HL-60 (cell line): ENCODE measurements around the gene ARHGAP35.

Source experiments
- DNase-seq, 2 experiments: peaks; one replicate each; pipeline ENCODE4 v3.0.0-alpha.2; 2010 to 2020; ENCODE audit warnings: low read depth in 1 of 2, low spot score in 1 of 2
- H3K27ac ChIP-seq: fragments of 250-450 bp; sonication (Bioruptor Pico); replicated peaks from 2 replicates; pipeline ENCODE4 v1.5.1; 2020; ENCODE audit warnings: mild to moderate bottlenecking, moderate library complexity
- H3K27me3 ChIP-seq: fragments of 250-450 bp; sonication (Bioruptor Pico); 2 replicates; pipeline ENCODE4 v1.5.1; 2021; ENCODE audit warnings: mild to moderate bottlenecking, moderate library complexity; ENCODE audit not compliant: insufficient read depth, poor library complexity, severe bottlenecking
- H3K4me3 ChIP-seq: replicated peaks from 2 replicates; pipeline ENCODE4 v1.5.1; 2011; ENCODE audit warnings: mild to moderate bottlenecking, control low read depth, low read length; ENCODE audit not compliant: insufficient read depth
- CTCF ChIP-seq: IDR thresholded peaks from one replicate; pipeline ENCODE4 v1.5.1; 2011; ENCODE audit warnings: low read length, control low read depth, inconsistent platforms; ENCODE audit not compliant: insufficient read depth
- GABPA ChIP-seq: IDR thresholded peaks from 2 replicates; pipeline ENCODE4 v1.6.1; 2012; ENCODE audit warnings: low read depth
- POLR2AphosphoS5 ChIP-seq: IDR thresholded peaks from 2 replicates; pipeline ENCODE4 v1.6.1; 2012; ENCODE audit warnings: low read depth
- SPI1 ChIP-seq: IDR thresholded peaks from 2 replicates; pipeline ENCODE4 v1.6.1; 2012; ENCODE audit warnings: low read depth, mild to moderate bottlenecking, borderline replicate concordance
- TF ChIP-seq, protein P1 (sequence below): IDR thresholded peaks from 2 replicates; pipeline ENCODE4 v1.6.1; 2012; ENCODE audit warnings: low read depth; ENCODE audit not compliant: insufficient replicate concordance

Gene ARHGAP35

DNA sequence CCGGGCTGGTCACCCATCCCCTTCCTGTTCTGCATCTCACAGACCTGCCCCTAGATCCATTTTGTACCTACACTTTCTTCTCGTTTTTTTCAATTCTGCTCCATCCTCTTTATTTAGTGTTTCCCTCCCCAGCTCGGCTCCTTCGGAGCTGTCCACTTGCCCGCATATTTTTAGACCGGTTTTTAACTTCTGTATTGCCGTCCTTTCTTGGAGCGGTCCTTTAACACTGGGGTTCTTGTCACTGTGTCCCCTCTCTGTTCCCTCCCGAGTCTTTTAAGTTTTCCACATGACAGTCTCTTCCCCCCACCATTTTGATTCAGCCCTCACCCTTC is 1.7 kb downstream of the ARHGAP35 start:
- H3K27me3 ChIP-seq, result no peaks in the 10 kb centered on the region
- TF ChIP-seq SPI1, result no peak
- TF ChIP-seq, protein P1, sequence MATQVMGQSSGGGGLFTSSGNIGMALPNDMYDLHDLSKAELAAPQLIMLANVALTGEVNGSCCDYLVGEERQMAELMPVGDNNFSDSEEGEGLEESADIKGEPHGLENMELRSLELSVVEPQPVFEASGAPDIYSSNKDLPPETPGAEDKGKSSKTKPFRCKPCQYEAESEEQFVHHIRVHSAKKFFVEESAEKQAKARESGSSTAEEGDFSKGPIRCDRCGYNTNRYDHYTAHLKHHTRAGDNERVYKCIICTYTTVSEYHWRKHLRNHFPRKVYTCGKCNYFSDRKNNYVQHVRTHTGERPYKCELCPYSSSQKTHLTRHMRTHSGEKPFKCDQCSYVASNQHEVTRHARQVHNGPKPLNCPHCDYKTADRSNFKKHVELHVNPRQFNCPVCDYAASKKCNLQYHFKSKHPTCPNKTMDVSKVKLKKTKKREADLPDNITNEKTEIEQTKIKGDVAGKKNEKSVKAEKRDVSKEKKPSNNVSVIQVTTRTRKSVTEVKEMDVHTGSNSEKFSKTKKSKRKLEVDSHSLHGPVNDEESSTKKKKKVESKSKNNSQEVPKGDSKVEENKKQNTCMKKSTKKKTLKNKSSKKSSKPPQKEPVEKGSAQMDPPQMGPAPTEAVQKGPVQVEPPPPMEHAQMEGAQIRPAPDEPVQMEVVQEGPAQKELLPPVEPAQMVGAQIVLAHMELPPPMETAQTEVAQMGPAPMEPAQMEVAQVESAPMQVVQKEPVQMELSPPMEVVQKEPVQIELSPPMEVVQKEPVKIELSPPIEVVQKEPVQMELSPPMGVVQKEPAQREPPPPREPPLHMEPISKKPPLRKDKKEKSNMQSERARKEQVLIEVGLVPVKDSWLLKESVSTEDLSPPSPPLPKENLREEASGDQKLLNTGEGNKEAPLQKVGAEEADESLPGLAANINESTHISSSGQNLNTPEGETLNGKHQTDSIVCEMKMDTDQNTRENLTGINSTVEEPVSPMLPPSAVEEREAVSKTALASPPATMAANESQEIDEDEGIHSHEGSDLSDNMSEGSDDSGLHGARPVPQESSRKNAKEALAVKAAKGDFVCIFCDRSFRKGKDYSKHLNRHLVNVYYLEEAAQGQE, result peak; percentile 67
- no peak for TF ChIP-seq GABPA
- TF ChIP-seq POLR2AphosphoS5, result no peak
- TF ChIP-seq CTCF, result no peak
- H3K4me3 ChIP-seq, result peak overlapping the region; percentile 84
- no peak overlapping the region for H3K27ac ChIP-seq
- DNase-seq, result no peak

DNA sequence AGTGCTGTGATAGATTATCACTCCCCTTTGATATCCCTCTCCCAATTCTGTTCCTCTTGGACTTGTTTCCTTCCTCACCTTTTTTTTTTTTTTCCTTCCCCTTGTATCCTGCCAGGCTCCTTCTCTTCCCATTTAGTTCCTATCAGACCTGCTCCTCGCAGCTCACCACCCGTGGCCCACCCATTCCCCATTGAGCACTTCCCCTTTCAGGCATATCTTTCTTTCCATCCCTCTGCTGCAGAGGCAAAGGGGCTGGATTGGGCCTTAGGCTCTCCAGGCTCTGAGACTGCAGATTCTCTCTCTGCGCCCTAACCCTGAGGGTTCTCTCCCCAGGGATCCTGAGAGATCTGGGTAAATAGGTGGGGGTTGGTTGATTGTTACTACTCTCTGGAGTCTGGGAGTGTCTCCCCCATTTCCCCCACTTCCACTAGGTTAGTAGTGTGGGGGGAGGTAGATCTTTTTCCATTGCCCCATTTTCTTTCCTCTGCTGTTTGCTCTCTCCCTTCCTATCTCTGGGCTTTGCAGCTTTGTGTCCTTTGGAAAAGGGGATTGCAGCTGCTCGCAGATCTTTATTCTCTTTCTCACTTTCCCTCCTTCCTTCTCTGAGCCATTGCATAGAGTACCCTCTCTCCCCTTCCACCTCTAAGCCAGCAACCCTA is 2.3 kb downstream of the ARHGAP35 start:
- peak in 1 of 2 experiments; percentile 25 for DNase-seq
- no peak overlapping the region for H3K27ac ChIP-seq

DNA sequence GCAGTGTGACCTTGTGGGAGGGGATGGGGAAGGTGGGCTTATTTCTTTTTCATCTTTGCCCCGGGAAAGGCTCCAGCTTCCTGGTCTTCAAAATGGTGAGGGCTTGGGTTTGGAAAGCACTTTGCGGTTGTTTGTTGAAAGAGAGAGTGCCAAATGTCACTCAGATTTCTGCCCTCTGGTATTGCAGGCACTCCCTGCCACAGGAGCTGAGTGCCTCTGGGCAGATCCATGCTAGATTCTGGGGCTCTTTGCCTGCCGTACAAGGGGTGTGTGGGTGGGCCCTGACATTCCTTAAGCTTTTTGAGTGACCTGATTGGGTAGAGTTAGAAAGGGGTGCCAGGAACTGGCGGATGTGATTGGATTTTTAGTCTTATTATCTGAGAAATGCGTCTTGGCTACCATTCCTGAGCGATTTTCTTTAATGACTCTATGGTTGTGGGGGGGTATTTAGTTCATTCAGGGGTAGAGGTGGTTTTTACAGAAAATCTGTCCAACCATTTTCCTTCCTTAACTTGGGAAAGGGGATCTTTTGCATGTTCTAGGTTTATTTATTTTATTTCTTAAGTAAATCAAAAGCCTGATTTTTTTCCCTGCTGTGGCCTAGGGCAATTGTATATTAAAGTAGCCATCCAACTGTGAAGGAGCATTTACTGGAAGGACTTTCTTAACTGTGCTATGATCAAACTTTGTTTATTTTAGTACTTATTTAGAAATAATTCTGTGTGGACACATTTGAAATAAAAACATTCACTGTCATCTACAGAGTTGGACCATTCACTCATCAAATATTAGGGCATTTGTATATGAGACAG is 3.2 kb downstream of the ARHGAP35 start:
- no peaks in the 10 kb centered on the region for H3K27me3 ChIP-seq
- H3K27ac ChIP-seq, result no peak overlapping the region
- TF ChIP-seq CTCF, result no peak
- no peak for TF ChIP-seq GABPA
- no peak for TF ChIP-seq SPI1
- no peak for TF ChIP-seq POLR2AphosphoS5
- TF ChIP-seq, protein P1, result no peak
- DNase-seq, result no peak
- H3K4me3 ChIP-seq, result no peak overlapping the region

More for the DNA sequence above, 2.3 kb downstream of the ARHGAP35 start:
- Histone ChIP-seq H3K27me3 (no peaks in the 10 kb centered on the region), H3K4me3 (peak overlapping the region; percentile 84)
- TF ChIP-seq SPI1, result peak; percentile 96
- TF ChIP-seq GABPA, result no peak

- no peak for DNase-seq
- Histone ChIP-seq H3K27me3 (no peaks in the 10 kb centered on the region), H3K27ac (no peak overlapping the region), H3K4me3 (no peak overlapping the region)
- TF ChIP-seq GABPA, result no peak
Measured at GRCh38 chr19:46866407-46867136, 5.8 kb downstream of the ARHGAP35 start.
